Esophagus squamous epithelium (tissue), 4 donors: ENCODE measurements around the gene EPB41L4A.

Experiments
- POLR2A ChIP-seq, 4 donors: fragments of 450-650 bp; IDR thresholded peaks; one replicate each; pipeline ENCODE4 v1.6.1; 2017; ENCODE audit warnings: antibody characterized with exemption in 4 of 4, mild to moderate bottlenecking in 4 of 4, moderate library complexity in 3 of 4
- TF ChIP-seq, protein P1 (sequence below), 6 experiments: fragments of 450-650 bp in 4 of 6; fragments of 200-600 bp in 2 of 6; sonication (generic) in 2 of 6; IDR thresholded peaks; one replicate each; pipeline ENCODE4 v1.5.1; 2016 to 2019; ENCODE audit warnings: antibody characterized with exemption in 6 of 6, mild to moderate bottlenecking in 4 of 6, moderate library complexity in 4 of 6

DNA sequence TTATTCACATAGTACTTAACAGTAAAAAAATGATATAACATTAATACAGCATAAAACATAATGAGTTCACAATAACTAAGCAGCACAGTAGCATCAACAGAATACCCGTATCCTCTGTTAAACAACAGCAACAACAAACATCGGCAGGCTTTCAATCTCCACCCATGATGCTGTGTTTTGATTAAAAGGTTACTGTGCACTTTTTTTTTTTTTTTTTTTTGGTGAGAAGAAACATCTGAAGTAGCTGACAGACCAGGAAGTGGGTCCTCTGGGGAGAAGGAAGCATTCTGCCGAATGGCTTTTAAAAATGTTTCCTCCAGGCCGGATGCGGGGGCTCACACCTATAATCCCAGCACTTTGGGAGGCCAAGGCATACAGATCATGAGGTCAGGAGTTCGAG lies 282.3 kb downstream of the EPB41L4A start:
- TF ChIP-seq, protein P1, sequence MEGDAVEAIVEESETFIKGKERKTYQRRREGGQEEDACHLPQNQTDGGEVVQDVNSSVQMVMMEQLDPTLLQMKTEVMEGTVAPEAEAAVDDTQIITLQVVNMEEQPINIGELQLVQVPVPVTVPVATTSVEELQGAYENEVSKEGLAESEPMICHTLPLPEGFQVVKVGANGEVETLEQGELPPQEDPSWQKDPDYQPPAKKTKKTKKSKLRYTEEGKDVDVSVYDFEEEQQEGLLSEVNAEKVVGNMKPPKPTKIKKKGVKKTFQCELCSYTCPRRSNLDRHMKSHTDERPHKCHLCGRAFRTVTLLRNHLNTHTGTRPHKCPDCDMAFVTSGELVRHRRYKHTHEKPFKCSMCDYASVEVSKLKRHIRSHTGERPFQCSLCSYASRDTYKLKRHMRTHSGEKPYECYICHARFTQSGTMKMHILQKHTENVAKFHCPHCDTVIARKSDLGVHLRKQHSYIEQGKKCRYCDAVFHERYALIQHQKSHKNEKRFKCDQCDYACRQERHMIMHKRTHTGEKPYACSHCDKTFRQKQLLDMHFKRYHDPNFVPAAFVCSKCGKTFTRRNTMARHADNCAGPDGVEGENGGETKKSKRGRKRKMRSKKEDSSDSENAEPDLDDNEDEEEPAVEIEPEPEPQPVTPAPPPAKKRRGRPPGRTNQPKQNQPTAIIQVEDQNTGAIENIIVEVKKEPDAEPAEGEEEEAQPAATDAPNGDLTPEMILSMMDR (IDR thresholded peaks at IDR 0.05): no peak
- no peak for TF ChIP-seq POLR2A (IDR thresholded peaks at IDR 0.05)
